NCI-H2081 (cell line): ENCODE results near the gene TGOLN2.
"Not testable (repeated sequence)": the region's sequence is repeated elsewhere in the genome, so short reads cannot be mapped to it uniquely, and the experiment has no call there.

Experiments used
- DNase-seq, 2 experiments: peaks; one replicate each; lab custom pipeline; 2025; lab: John Stamatoyannopoulos, UW

The TGOLN2 gene

DNA sequence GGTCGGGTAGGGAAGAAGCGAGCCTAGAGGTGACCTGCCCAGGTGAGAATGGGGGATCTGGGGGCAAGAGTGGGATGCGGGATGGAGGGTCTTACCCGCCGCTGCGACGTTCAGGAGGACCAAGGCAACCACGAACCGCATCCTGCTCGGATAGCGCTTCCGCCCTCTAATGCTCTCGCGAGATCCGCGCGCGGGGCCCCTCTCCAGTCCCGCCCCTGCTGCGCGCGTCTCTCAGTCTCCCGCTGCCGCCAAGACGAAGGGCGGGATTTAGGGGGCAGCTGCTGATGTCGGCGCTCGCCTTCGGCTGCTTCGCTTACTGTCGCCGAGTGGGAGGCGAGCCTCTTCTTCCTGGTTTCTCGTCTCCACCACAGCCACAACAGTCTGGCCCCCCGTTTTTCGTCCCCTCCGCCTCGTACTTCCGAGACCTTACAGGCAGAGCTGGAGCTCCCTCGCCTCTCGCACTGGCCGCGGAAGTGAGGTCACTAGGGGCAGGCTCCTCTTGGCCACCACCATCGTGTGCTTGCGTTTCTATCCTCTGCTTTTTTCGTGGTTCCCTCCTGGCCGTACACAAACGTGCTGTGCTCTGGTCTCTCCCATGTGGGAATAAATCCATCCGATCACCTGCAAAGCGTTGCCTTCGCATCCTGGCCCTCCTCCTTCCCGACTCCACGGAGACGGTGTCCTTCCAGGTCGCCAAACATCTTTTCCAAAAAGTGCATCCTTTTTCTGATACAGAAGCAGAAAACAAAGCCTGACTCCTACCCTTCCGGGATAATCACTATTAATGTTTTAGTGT, at the start of gene TGOLN2:
TGOLN2 (minus strand) TSS at position 168 of the 796 bp plus-strand sequence; CDS start at position 141, 27 bp downstream.
- DNase-seq: peak; percentile 93 to 94

DNA sequence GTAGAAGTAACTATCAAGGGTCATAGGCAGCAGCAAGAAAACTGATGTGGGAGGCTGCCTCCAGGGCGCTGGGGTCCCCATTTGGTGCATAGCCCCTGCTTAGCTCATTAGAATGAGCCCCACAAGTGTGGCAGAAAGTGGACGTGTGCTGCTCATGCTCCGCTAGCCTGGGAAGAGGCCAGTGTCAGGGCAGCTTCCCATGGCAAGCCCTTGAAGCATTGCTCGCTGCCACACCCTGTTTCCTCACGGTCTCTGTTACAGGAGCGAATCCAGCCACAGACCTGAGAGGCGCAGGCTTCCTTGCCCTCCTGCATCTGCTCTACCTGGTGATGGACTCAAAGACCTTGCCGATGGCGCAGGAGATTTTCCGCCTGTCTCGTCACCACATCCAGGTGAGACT, 49.3 kb upstream of the TGOLN2 start:
- no peak for DNase-seq

DNA sequence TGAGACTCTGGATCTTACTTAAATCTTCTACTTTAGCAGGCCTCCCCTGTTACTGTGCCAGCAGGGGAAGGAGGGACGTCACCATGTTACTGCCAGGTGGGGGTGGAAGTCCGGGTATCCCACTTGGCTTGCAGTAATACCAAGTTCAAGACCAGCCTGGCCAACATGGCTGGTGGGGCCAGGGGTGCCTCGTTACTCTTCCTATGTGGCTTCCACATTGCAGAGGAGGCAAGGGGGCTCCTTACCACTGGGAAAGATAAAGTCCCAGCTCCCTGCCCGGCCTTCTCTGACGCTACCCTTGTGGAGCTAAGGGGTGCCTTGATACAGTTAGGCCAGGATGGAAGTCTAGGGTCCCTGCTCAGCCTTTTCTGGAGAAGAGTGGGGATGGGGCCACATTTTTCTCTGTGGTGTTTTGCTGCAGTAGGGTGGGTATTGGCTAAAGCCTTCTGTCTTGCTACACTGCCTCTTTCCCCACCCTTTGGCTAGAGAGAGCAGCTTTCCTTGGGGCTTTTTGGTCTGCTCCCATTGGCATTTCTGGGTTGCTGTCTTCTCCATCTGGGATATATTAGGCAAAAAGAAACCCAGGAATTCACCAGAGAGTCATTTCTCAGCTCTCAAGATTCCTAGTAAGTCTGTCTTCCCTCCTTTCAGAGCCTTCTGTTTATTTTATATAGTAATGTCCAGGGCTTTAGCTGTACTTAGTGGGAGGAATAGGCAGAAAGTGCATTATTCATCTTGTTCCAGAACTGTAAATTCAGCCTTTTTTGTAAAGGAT, 48.7 kb upstream of the TGOLN2 start:
- DNase-seq: no peak

DNA sequence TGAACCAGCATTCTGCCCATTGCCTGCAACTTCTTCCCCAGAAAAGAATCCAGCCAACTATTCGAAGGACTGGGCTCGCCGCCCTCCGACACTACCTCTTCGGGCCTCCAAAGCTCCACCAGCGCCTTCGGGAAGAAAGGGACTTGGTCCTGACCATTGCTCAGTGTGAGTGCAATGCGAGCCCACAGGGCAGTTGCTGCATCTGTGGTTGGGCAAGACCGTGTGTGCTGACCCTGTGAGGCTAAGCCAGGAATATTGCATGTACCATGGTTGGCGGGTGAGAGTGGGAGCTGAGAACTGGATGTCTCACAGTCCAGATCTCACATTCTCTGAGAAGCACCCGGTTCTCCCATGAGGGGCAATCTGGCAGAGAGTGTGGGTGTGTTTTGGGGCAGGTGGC, 43.3 kb upstream of the TGOLN2 start:
- no peak for DNase-seq

DNA sequence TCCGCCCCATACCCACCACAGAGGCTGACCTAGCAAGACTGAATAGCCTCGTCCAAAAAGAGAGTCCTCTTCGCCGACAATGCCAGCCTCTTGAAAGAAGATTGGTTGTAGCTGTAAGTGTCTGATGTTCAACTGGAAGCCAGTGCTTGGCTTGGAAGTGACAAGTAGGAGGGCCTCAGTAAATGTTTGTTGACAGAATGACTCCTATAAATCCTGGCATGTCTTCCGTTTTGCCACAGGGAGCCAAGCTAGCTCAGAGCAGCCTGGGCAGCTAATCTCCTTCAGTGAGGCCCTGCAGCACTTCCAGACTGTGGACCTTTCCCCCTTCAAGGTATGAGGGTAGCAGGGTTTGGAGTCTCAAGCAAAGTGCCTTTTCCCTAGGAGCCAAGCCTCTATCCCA, 41.7 kb upstream of the TGOLN2 start:
- peak in 1 of 2 experiments; percentile 35 for DNase-seq

DNA sequence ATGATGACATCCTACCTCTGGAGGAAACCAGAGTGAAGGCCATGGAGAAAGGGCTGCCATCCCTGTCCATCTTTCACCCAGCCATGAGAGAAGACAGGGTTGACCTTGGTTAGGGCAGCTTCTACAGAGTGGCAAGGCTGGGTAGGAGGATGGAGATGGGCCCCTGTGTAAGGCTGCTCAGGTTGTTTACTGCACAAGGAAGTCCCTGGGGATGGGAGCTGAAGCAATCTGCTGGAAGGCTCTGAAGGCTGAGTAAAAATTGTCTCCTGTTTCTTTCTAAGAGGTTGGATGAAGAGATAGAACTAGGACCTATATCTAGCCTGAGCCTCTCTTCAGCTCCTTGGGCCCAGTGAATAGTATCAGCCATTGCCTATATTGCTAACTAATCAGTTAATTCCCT, 41.1 kb upstream of the TGOLN2 start:
- no peak for DNase-seq

DNA sequence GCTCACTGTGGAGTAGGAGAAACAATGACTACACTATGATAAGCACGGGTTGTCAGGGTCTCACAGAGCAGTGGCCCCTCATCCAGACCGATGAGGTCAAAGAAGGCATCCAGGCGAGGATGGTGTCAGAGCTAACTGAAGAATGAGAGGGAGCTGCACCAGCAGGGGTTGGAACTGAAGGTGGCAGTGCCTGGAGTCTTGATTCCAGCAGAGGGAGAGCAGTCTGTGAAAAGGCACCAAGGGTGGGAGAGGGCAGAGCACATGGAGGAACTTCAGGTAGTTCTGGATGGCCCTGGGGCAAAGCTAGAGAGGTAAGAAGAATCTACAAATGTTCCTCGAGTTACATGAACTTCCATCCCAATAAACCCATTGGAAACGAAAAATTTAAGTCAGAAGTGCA, 39.4 kb upstream of the TGOLN2 start:
- DNase-seq: no peak

DNA sequence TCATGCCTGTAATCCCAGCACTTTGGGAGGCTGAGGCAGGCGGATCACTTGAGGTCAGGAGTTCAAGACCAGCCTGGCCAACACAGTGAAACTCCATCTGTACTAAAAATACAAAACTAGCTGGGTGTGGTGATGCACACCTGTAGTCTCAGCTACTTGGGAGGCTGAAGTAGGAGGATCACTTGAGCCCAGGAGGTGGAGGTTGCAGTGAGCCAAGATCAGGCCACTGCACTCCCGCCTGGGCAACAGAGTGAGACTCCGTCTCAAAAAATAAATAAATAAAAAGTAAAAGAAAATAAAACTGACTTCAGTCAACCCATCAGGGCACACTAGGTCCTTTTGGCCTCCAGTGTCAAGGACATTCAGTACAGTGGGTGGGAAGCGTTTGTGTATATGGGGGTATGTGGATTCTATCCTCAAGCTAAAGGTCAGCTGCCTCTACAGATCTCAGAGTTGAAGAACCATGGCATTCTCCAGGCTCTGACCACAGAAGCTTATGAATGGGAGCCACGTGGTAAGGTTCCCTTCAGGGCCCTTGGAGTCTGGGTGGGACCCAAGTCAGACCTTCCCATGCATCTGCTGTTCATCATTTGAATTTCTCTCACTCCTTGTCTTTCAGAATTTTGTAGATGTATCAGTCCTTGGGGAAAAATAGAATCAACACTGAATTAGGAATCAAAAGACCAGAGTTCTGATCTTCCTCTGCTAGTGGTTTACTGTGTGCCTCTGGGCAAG, 35.0 kb upstream of the TGOLN2 start:
- not testable (repeated sequence) for DNase-seq

DNA sequence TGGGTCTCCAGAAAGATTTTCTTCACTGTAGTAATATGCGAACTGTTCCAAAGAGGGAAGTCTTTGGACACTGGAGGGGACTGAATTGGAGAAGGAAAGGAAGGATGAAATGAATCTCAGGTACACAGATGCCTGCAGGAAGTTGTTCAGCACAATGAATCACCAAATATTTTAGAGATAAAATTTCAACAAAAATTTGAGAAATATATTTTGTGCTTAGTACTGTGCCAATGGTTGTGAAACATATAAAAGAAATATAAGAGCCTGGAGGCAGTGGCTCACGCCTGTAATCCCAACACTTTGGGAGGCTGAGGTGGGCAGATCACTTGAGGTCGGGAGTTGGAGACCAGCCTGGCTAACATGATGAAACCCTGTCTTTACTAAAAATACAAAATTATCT, 29.9 kb upstream of the TGOLN2 start:
- no peak for DNase-seq

DNA sequence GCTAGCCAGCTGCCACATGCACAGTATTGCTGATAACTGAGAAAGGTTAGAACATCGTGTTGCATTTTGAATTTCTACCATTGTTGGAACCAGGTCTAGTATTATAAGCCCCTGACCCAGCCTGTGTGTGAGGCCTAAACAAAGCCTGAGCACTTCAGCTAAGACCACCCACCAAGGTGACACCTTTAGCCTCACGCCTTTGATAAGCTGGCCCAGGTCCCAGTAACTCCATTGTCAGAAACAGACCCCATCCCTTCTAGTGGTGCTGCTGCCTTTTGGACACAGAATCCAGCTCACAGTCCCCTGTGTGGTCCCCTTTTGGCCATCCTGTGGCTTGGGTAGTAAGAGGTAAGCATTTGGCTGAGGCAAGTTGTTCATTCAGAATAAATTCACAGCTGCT, 28.4 kb upstream of the TGOLN2 start:
- no peak for DNase-seq

DNA sequence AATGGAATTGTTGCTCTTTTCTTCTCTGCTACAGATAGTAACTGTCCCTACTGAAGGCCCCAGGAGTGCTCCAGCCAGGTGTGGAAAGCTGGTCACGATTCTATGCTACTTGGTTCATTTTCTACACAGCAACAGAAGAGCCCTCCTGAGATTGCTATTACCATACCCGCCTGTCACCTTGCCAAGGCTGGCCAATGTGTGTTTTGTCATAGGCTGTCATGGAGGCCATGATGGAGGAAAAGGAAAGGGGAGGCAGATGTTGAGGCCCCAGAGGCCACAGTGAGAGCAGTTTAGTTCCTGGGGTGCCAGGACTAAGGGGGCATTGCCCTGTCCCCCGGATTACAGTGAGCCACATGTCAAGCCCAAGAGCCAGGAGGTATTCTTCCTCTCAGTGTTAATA, 27.7 kb upstream of the TGOLN2 start:
- DNase-seq: no peak

DNA sequence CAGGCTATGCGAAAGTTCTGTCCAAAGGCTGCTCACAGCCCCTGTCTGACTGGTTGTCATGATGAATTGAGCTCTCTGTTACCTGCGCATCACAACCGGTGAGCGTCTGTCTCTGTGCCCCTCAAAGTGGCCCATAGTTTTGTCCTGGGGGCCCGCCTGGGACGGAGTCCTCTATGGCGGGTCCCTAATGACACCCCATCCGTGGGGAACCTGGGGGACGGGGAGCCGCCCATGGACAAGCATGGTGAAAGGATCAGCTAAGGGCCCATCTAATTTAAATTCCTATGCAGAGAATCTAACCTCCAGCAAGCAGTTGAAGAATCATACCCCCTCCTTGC, 27.3 kb upstream of the TGOLN2 start:
- no peak for DNase-seq

DNA sequence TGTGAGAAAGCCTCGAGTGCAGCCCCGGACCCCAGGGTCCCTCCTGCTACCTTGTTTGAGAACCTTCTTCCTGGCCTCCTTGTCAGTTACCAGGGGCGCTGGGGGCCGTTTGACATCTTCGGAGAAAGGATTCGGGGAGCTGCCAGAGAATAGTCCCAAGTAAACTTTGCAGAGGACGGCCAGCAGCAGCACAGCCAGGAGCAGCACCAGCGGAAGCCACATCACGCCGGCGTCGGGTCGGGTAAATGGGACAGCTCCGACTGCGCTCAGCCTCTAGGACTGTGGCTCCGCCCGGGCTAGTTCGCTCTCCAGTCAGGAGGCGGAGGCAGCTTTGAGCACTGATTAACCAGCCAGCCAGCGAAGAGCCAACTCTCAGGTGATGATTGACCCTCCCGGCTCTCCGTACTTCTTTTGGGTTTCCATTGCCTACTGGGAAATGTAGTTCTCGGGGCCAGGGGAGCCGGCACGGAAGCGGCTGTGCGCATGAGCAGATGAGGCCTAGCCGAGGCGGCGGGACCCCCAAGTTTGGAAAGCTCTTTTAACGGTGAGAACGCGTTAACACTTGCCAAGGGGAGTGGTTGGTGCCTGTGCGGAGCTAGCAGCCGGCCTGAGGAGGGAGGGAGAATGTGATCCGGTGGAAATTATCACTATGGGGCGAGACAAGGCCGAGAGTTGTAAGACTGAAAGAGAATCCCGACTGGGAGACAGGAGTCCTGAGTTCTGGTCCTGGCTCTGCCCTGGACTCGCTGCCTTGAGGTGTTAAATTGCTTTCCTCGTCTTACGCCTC, 26.7 kb upstream of the TGOLN2 start, which contains the start of the genes ELMOD3 and RETSAT:
ELMOD3 (plus strand) TSS at position 484 of the 787 bp plus-strand sequence. CDS start 2,430 bp downstream, outside the sequence.
RETSAT (minus strand) TSS at position 243 of the 787 bp plus-strand sequence; CDS start at position 222, 21 bp downstream.
- peak; percentile 97 to 99 for DNase-seq

DNA sequence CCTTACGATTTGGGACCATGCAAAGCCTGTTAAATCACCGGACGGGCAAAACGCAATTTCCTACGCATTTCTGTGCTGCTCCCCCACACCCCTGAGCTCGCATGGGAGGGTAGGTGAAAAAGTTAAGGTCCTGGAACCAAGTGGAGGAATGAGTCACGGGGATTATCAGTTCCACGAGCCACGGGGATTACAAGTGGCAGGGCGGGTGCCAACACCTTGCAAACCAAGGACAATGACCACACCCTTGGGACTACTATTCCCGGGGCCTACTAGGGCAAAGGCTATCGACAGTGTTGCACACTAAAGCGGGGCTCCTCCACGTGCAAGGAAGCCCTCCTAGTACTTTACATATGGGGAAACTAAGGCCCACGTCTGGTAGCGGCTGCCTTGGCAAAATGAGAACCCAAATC, 26.1 kb upstream of the TGOLN2 start:
- DNase-seq: no peak

DNA sequence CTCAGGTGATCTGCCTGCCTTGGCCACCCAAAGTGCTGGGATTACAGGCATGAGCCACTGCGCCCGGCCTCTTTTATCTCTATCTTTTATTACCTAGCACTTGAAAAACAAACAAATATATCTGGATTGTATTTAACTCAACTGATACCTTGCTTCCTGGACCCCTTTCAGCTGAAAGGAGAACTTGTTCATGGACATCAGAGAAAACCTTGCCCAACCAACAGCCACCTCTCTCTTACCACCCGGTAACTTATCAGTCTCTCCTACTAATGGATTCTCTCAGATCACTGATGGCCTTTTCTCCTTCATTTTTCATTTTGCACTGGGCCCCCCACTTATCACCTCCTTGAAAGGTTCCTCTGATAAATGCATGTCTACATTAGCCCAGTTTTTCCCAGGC, 19.8 kb upstream of the TGOLN2 start:
- DNase-seq: no peak

DNA sequence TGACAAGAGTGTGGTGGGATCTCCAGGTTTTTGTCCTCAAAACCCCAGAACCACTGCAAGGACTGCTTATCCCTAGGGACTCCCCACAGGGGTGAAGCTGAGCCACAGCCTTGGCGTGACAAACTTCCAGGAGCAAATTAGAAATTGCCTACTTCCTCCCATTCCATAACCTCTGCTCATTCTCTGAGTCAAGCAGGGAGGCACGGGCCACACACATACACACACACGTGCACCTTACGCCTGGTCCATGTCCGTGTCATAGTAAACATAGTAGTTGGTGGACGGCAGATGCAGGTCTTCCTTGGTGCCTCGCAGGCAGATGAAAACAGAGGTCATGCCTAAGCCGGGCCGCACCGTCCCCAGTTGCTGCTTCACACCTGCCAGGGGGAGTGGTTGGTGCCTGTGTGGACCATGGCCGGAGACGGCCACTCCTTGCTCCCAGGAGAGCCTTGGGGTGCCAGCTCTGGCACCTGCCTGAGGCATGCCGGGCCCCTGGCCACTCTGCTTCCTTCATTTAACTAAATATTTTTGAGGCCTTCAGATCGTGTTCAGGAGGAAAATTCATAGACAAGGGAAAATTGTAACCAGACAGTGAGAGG, 16.7 kb upstream of the TGOLN2 start:
- DNase-seq: no peak

DNA sequence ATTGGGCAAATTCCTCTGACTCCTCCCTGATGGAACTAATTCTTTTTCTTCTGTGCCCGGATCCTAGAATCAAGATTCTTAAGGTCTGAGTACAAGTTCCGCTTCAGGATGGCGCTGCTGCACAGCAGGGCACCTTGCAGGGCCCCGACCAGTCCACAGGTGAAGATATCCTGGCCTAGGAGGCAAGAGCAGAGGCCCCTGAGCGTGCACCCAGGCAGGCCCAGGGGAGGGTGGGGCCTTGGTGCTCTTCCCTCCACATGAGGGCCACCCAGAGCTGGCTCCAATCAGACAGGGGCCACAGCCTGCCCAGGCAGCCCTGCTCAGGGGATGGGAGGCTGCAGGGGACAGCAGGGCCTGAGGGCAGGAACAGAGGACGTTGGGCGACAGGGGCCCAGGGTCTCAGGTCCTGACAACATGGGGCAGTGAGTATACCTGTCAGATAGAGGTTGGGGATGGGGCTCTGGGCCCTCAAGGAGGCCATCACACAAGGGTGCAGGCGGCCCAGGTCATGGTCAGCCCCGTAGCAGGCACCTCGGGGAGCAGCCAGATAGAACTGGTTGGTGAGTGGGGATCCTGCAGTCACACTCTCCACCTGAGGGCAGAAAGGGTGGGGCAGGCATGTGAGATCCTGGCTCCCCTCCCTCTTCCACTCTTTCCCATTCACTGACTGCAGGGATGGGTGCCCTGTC, 15.6 kb upstream of the TGOLN2 start:
- not testable (repeated sequence) for DNase-seq

DNA sequence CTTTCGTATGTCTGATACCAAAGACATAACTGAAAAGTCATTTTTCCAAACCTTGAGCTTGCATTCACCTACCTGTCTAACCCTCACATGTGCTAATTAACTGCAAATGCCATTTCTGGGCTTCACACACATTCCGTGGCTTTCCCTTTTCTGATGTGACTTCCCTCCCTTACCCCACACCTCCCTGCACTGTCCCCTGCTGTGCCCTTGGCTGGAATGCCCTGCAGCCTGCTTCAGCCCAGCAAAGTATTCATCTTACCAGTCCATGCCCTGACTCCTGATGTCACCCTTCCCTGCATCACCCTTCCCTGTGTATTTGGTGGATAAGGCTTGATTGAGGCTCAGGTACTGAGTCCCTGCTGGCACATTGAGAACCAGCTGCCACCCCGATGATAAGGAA, 14.4 kb upstream of the TGOLN2 start:
- DNase-seq: no peak

DNA sequence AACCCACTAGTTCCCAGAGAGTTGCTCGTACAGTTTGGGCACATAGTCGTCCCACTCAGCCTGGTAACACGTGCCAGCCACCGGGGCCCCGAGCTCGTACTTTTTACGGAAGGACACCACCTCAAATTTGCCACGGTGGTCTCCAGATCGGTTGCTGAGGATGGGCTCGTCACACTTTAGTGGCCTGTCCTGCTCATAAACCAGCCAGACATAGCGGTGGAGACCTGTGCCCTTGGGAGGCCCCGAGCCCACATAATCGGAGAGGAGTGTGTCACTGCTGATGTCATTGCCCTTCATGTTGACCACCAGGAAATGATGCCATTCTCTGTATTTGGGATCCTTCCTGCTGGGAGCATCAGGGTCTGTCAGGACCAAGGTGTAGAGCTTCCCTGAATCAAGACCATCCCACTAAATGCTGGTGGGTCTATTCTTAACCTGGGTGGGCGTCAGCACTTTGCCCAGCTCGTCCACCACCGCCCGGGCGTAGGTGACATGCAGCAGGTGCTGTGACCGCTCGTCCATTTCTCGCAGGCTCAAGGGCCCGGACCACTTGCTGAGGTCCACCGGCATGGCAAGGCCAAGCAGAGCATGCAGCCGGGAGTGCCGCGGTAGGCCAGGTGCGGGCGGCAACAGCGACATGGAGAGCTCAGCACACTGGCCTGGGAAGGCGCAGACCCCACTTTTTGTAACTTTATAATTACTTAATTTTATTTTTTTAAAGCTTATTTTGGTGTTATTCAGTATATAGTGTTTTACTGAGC, 13.7 kb upstream of the TGOLN2 start:
- DNase-seq: no peak
